RWPE1 (cell line): ENCODE data around the gene WWOX.

Experiments used
- CTCF ChIA-PET: fragments of 350-600 bp; sonication (Branson Sonifier 250); formaldehyde crosslinking; extraction: SDS; loops from one replicate; lab custom pipeline; 2021; lab: Yijun Ruan, JAX
- POLR2A ChIA-PET: fragments of 400-600 bp; formaldehyde crosslinking; extraction: SDS; loops from one replicate; lab custom pipeline; 2020; ENCODE audit warnings: antibody characterized with exemption; ENCODE audit not compliant: low non-redundant PET; lab: Yijun Ruan, JAX
- DNase-seq: peaks from one replicate; pipeline ENCODE4 v3.0.0; 2012; ENCODE audit warnings: low spot score
- H3K27ac ChIP-seq: fragments of 450-650 bp; 2 replicates; pipeline ENCODE4 v1.5.1; 2017
- CTCF ChIP-seq: fragments of 450-650 bp; conservative IDR thresholded peaks from 2 replicates; pipeline ENCODE4 v1.5.1; 2017; ENCODE audit warnings: low read depth, mild to moderate bottlenecking

WWOX gene

GRCh38 chr16:79026117-79026516 lies 926.7 kb downstream of the WWOX start:
- POLR2A ChIA-PET: no interaction called here
- TF ChIP-seq CTCF: no peak
- CTCF ChIA-PET: interaction anchor here (0.8 kb wide), 1 partner anchor 359 kb away, joined by 3 read pairs; no protein-coding TSS in a partner anchor
- no peak for DNase-seq
- no peak overlapping the region for H3K27ac ChIP-seq

GRCh38 chr16:79036541-79036940 lies 937.1 kb downstream of the WWOX start:
- POLR2A ChIA-PET: no interaction called here
- DNase-seq: no peak
- CTCF ChIA-PET: no interaction called here

GRCh38 chr16:79037521-79038373 lies 938.3 kb downstream of the WWOX start:
- ChIA-PET POLR2A (no interaction called here), CTCF (interaction anchor here (0.7 kb wide), 1 partner anchor 17 kb away, joined by 4 read pairs; no protein-coding TSS in a partner anchor)
- no peak for TF ChIP-seq CTCF
- no peak overlapping the region for H3K27ac ChIP-seq
- DNase-seq: no peak

More at GRCh38 chr16:79036541-79036940, 937.1 kb downstream of the WWOX start:
- no peak for TF ChIP-seq CTCF
- H3K27ac ChIP-seq: no peak overlapping the region

- no peak for TF ChIP-seq CTCF
- CTCF ChIA-PET: no interaction called here
- DNase-seq: no peak
- POLR2A ChIA-PET: no interaction called here
- no peak overlapping the region for H3K27ac ChIP-seq
Observed at GRCh38 chr16:79041206-79041605, 941.8 kb downstream of the WWOX start.

- ChIA-PET CTCF (no interaction called here), POLR2A (no interaction called here)
- H3K27ac ChIP-seq: no peak overlapping the region
- no peak for TF ChIP-seq CTCF
- no peak for DNase-seq
Observed at GRCh38 chr16:79042141-79042540, 942.7 kb downstream of the WWOX start.

- ChIA-PET POLR2A (no interaction called here), CTCF (interaction anchor here (0.7 kb wide), 1 partner anchor 273 kb away, joined by 4 read pairs; no protein-coding TSS in a partner anchor)
- no peak for TF ChIP-seq CTCF
- no peak overlapping the region for H3K27ac ChIP-seq
- no peak for DNase-seq
Observed at GRCh38 chr16:79042886-79043285, 943.4 kb downstream of the WWOX start.
